GM18505 (cell line): ENCODE results near the gene FCSK.
A peak's percentile ranks its signal among the peaks of the same experiment; 100 is the strongest.
"Not testable (repeated sequence)": the region's sequence is repeated elsewhere in the genome, so short reads cannot be mapped to it uniquely, and the experiment has no call there.

ENCODE experiments used
- ATAC-seq: cut with Tn5 transposase; IDR thresholded peaks from one replicate; pipeline ENCODE4 v1.9.1; 2021; ENCODE audit not compliant: unreplicated experiment
- POLR2A ChIP-seq: IDR thresholded peaks from 4 replicates; pipeline ENCODE4 v1.6.1; 2011; ENCODE audit warnings: borderline replicate concordance; ENCODE audit not compliant: insufficient read depth, insufficient read length; ENCODE audit errors: extremely low read depth

Gene FCSK

GRCh38 chr16:70454222-70455034, at the start of gene FCSK:
TSS of gene FCSK (plus strand) at chr16:70454595. CDS start at chr16:70463191, 8,596 bp downstream.
- peak; percentile 34 for TF ChIP-seq POLR2A
- ATAC-seq = peak; percentile 86

GRCh38 chr16:70406104-70406503, 48.3 kb upstream of the FCSK start:
- ATAC-seq = not testable (repeated sequence)

- no peak for TF ChIP-seq POLR2A
- ATAC-seq = no peak
Measured at GRCh38 chr16:70407811-70408274, 46.6 kb upstream of the FCSK start.

GRCh38 chr16:70410734-70411133, 43.7 kb upstream of the FCSK start:
- no peak for ATAC-seq
- TF ChIP-seq POLR2A = no peak

GRCh38 chr16:70412385-70412784, 42.0 kb upstream of the FCSK start:
- no peak for ATAC-seq
- TF ChIP-seq POLR2A = no peak

- not testable (repeated sequence) for ATAC-seq
Measured at GRCh38 chr16:70413572-70413971, 40.8 kb upstream of the FCSK start.

GRCh38 chr16:70416748-70417616, 37.4 kb upstream of the FCSK start:
- ATAC-seq = peak; percentile 74
- TF ChIP-seq POLR2A = peak; percentile 20

- no peak for ATAC-seq
- no peak for TF ChIP-seq POLR2A
Measured at GRCh38 chr16:70417661-70418060, 36.7 kb upstream of the FCSK start.

- TF ChIP-seq POLR2A = no peak
- no peak for ATAC-seq
Measured at GRCh38 chr16:70418274-70418992, 36.0 kb upstream of the FCSK start.

- ATAC-seq = no peak
- TF ChIP-seq POLR2A = no peak
Measured at GRCh38 chr16:70418993-70419318, 35.4 kb upstream of the FCSK start.

- no peak for ATAC-seq
- no peak for TF ChIP-seq POLR2A
Measured at GRCh38 chr16:70419384-70420327, 34.7 kb upstream of the FCSK start.

GRCh38 chr16:70421014-70421413, 33.4 kb upstream of the FCSK start:
- no peak for ATAC-seq
- TF ChIP-seq POLR2A = no peak
